ENCODE data around the gene ABCC8. TPM values are rescaled to one million over a fixed set of nuclear protein-coding genes. Genes with fewer than 3 reads are reported as not detected.

The ABCC8 gene
- total and polyA plus RNA-seq, 2 donors (not counting 3 experiments of a cell fraction or from before 2014, with no cell fraction given), result not detected

- no peaks in the 10 kb centered on the region for H3K4me1 ChIP-seq (ENCODE audit: control insufficient read depth, extremely low read depth, insufficient read depth, low read length)
- no peaks in the 10 kb centered on the region for H3K9me3 ChIP-seq (replicated peaks; ENCODE audit: control insufficient read depth, insufficient read depth, low read length)
- no peaks in the 10 kb centered on the region for H3K79me2 ChIP-seq (ENCODE audit: control insufficient read depth, insufficient read depth, low read length)
- H3K4me3 ChIP-seq (replicated peaks in 1 of 3; ENCODE audit: insufficient read depth in 1 of 3, low read depth in 1 of 3, low read length in 3 of 3), result no peak overlapping the region
- H3K4me2 ChIP-seq (ENCODE audit: insufficient read depth, low read length), result no peak overlapping the region
- H3K36me3 ChIP-seq (ENCODE audit: control insufficient read depth in 2 of 2, extremely low read depth in 1 of 2, insufficient read depth in 2 of 2, low read length in 2 of 2), result no peaks in the 10 kb centered on the region
- H3K9ac ChIP-seq (replicated peaks; ENCODE audit: extremely low read depth, insufficient read depth, low read length), result no peak overlapping the region
- no peak overlapping the region for H3K27ac ChIP-seq (ENCODE audit: insufficient read depth, low read depth, low read length)
- no peak overlapping the region for H2AFZ ChIP-seq (ENCODE audit: low read depth, low read length)
- H3K27me3 ChIP-seq (ENCODE audit: control insufficient read depth in 2 of 2, insufficient read depth in 2 of 2, low read length in 2 of 2), result peaks cover 0 to 3% of the 10 kb centered on the region in 2 experiments
- CTCF ChIA-PET, result no interaction called here
- dilution Hi-C loops (cut with MboI; ENCODE audit: extremely low pct_ligation_motif_present, low sequenced_read_pairs), result no loop called here
- BruUV-seq (replicated peaks), result no TSS peak
- intact Hi-C loops (cut with micrococcal nuclease), result no loop called here
- POLR2A ChIA-PET, result no interaction called here
- H3K9me1 ChIP-seq (replicated peaks; ENCODE audit: control insufficient read depth, extremely low read depth, insufficient read depth, low read length), result no peaks in the 10 kb centered on the region
- TF ChIP-seq EZH2 (IDR thresholded peaks at IDR 0.05; ENCODE audit: borderline replicate concordance, low read depth, low read length, severe bottlenecking) (no peak), MYC (IDR thresholded peaks at IDR 0.05; ENCODE audit: low read depth, low read length) (no peak), GATA2 (IDR thresholded peaks at IDR 0.05; ENCODE audit: insufficient read depth, insufficient read length, low read depth, low read length) (no peak), MAX (IDR thresholded peaks at IDR 0.05; ENCODE audit: insufficient read depth, insufficient read length) (no peak), POLR2AphosphoS5 (IDR thresholded peaks at IDR 0.05; ENCODE audit: insufficient read depth, low read depth, low read length) (no peak)
- H4K20me1 ChIP-seq (replicated peaks; ENCODE audit: control insufficient read depth, extremely low read depth, insufficient read depth, low read length), result no peaks in the 10 kb centered on the region
- no peak for DNase-seq (ENCODE audit: low read depth, low spot score)
- FAIRE-seq, result no peak
Observed at GRCh38 chr11:17443423-17443822, 33.2 kb downstream of the ABCC8 start.

DNA sequence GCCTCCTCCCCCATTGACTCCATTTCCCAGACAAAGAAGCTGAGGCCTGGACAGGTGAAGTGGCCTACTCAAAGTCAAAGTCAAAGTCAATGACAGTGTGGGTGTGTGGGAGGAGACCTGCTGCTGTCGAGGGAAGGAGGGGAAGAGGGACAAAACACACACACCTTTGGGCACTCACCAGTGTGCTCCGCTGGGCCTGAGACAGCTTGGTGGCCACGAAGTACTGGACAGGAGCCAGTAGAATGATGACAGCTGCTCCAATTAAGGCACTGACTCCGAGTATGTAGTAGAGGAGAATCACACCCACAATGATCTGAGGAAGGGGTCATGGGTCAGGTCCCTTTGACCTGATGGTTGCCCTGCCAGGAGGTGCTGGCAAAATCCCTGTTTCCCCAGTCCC is 33.6 kb downstream of the ABCC8 start:
- Histone ChIP-seq H3K4me2 (ENCODE audit: insufficient read depth, low read length) (no peak overlapping the region), H3K27me3 (ENCODE audit: control insufficient read depth in 2 of 2, insufficient read depth in 2 of 2, low read length in 2 of 2) (peaks cover 0 to 3% of the 10 kb centered on the region in 2 experiments), H3K4me3 (replicated peaks in 1 of 3; ENCODE audit: insufficient read depth in 1 of 3, low read depth in 1 of 3, low read length in 3 of 3) (no peak overlapping the region), H3K9ac (replicated peaks; ENCODE audit: extremely low read depth, insufficient read depth, low read length) (no peak overlapping the region), H4K20me1 (replicated peaks; ENCODE audit: control insufficient read depth, extremely low read depth, insufficient read depth, low read length) (no peaks in the 10 kb centered on the region), H3K27ac (ENCODE audit: insufficient read depth, low read depth, low read length) (no peak overlapping the region), H3K9me3 (replicated peaks; ENCODE audit: control insufficient read depth, insufficient read depth, low read length) (no peaks in the 10 kb centered on the region), H3K36me3 (ENCODE audit: control insufficient read depth in 2 of 2, extremely low read depth in 1 of 2, insufficient read depth in 2 of 2, low read length in 2 of 2) (no peaks in the 10 kb centered on the region), H3K4me1 (ENCODE audit: control insufficient read depth, extremely low read depth, insufficient read depth, low read length) (no peaks in the 10 kb centered on the region), H2AFZ (ENCODE audit: low read depth, low read length) (no peak overlapping the region), H3K79me2 (ENCODE audit: control insufficient read depth, insufficient read depth, low read length) (no peaks in the 10 kb centered on the region), H3K9me1 (replicated peaks; ENCODE audit: control insufficient read depth, extremely low read depth, insufficient read depth, low read length) (no peaks in the 10 kb centered on the region)
- no peak for TF ChIP-seq JUN (IDR thresholded peaks at IDR 0.05; ENCODE audit: borderline replicate concordance, insufficient read depth, insufficient read length, low read depth)
- TF ChIP-seq POLR2AphosphoS5 (IDR thresholded peaks at IDR 0.05; ENCODE audit: insufficient read depth, low read depth, low read length), result no peak
- no peak for TF ChIP-seq FOS (IDR thresholded peaks at IDR 0.05; ENCODE audit: borderline replicate concordance, insufficient read depth, low read length)
- TF ChIP-seq MAX (IDR thresholded peaks at IDR 0.05; ENCODE audit: insufficient read depth, insufficient read length), result no peak
- TF ChIP-seq POLR2A (IDR thresholded peaks at IDR 0.05; ENCODE audit: low read depth, low read length), result no peak
- no peak for TF ChIP-seq MYC (IDR thresholded peaks at IDR 0.05; ENCODE audit: low read depth, low read length)
- no peak for TF ChIP-seq EZH2 (IDR thresholded peaks at IDR 0.05; ENCODE audit: borderline replicate concordance, low read depth, low read length, severe bottlenecking)
- TF ChIP-seq CTCF (IDR thresholded peaks at IDR 0.05; ENCODE audit: extremely low read depth in 1 of 2, insufficient read depth in 1 of 2, low read depth in 1 of 2, low read length in 2 of 2), result no peak
- TF ChIP-seq GATA2 (IDR thresholded peaks at IDR 0.05; ENCODE audit: insufficient read depth, insufficient read length, low read depth, low read length), result no peak
- FAIRE-seq (no peak), DNase-seq (ENCODE audit: low read depth, low spot score) (no peak)
- POLR2A ChIA-PET, result no interaction called here
- BruUV-seq (replicated peaks), result no TSS peak
- intact Hi-C loops (cut with micrococcal nuclease), result no loop called here
- dilution Hi-C loops (cut with MboI; ENCODE audit: extremely low pct_ligation_motif_present, low sequenced_read_pairs), result no loop called here
- CTCF ChIA-PET, result no interaction called here

Data from endothelial cell of umbilical vein (primary cell).